CD4-positive, alpha-beta T cell treated with Interleukin-15 for 4 hours (primary cell): ENCODE results near the gene COL3A1.

Source experiments
- DNase-seq: peaks from one replicate; pipeline ENCODE4 v3.0.0-alpha.2; 2020; ENCODE audit warnings: low spot score

The COL3A1 gene

DNA sequence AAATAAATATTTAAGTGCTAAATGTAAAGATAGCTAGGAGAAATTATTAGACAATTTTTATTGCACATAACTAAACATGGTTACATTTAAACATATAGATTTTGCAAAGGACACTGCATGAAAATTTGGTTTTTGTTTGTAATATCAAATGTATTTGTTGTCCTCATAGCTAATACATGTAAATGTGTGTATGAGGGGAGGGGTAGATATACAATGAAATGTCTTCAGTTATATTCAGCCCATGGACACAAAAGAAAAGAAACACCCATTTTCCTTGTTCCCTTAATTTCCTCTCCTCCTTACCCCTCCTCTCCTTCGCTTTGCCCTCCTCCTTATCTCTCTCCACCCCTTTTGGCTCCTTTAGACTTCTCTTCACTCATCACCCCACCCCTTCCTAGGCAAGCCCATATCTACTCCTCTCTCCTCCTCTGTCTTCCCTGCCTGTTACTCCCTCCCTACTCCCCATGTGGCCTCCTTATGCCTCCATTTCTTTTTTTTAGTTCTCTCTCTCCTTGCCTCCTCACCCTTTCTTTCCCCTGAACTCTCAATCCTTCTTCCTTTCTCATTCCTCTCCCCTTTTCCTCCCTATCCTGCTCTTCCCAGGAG is 1.4 kb downstream of the COL3A1 start:
- no peak for DNase-seq

DNA sequence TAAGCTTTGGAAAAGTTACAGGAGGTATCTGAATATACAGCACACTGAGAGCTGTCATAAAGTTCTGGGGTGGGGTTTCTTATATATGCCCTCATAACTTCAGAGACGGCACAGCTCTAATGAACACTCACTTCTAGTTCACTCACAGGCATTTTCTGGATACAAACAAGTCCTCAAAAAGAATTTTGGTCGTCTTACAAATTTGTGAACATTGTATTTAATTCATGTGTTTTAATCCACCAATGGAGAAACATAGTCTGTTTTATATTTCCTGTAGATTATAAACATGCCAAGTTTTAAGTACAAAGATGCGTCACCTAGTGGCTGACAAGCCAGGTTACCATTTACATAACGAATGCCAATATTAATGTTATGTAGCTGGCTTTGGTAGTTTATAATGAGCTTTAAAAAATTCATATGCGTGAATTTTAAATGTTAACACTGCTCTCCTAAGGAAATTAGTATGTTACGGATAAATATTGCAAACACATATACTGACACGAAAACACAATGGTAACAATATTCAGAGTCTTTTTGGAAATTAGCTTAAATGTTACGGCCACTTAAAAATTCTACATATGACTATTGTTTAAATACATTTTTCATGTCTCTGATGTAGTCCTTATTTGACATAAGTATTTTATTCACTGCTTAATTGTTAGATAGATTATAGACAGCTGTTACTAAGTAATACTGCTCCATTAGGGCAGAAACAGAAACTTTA is 2.5 kb downstream of the COL3A1 start:
- no peak for DNase-seq

DNA sequence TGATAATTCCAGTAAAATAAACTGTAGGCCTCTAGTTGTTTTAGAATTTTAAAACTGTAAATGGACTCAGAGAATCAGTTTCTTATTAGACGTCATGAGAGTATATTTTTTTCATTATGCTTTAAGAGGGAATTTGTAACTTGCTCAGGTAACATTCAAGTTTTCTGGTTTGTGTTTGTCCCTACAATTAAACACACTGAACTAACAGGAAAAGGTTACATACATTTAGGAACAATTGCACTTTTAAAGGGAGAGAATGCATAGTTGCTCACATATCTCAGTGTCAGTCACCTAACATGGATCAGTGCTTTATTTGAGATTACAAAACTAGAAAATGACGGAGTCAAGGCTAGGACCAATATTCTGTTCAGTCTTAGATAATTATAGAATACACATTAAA is 3.1 kb downstream of the COL3A1 start:
- no peak for DNase-seq

DNA sequence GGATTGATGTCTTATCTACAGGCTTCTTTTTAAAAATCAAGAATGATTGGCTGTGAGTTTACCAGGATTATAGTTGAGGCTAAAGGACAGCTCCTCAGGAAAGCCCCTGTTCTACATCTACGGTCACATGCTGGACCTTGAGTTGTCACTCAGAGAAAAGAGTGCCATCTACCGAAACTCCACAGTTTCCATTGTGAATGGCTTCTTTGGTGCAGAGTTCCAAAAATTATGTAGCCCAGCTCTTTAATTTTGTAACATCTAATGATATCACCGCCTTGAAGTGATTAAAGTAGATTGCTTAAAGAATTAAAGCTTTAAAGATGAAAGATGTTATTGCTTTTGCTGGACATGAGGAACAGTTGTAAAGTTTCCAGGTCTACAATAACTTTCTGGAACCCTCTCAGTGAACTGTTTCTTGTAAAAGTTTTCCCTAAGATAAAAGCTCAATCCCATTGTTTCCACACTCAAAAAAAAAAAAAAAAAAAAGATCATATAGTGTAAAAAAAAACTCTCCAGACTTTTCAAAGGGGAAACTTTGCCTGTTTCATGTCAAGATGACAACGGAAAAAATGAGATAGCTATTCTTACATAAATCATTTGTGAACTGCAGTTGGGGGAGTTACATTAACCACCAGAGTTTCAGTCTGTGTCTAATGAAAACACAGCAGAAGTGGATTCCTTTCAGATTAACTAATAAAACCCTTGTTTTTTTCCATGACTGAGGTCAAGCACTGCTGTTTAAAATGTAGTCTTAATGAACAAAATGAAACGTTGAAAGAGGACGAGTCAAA is 4.3 kb downstream of the COL3A1 start:
- DNase-seq = no peak

DNA sequence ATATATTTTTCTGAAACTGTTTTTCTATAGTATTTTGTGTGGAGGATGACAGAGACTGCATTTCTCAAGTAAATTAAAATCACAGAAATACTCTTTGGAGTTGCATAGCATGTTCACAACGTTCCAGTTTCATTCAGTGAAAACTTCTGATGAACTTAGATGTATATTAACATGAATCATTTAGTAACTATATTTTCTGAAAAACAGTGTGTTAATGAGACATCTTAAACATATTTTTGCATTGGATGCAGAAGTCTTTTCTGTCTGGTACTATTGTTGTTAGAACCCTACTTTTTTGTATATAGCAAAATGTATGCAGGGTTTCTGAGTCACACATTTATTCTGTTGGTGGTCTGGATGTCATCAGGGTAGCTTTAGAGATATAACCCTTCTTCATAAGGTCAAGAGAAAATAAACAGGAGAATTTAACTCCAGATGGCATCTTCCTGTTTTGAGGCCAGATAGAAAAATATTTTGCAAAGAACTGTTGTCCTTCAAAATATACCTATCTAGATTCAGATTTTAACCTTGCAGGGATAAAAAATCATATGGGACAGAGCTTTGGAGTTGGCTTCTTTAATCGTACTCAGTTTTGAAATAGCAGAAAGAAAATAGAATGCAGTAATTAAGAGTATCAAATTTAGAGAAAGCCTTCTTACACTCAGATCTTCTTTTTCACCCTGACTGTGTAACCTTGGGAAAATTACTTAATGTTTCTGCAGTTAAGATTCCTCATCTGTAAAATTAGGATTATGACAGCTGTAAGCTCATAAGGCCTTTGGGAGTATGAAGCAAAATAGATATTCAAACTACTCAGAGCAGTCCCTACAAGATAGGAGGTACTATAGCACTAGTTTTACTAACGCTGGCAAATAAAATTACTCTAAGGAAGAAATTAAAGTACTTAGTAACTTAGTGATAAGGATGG is 5.3 kb downstream of the COL3A1 start:
- no peak for DNase-seq

DNA sequence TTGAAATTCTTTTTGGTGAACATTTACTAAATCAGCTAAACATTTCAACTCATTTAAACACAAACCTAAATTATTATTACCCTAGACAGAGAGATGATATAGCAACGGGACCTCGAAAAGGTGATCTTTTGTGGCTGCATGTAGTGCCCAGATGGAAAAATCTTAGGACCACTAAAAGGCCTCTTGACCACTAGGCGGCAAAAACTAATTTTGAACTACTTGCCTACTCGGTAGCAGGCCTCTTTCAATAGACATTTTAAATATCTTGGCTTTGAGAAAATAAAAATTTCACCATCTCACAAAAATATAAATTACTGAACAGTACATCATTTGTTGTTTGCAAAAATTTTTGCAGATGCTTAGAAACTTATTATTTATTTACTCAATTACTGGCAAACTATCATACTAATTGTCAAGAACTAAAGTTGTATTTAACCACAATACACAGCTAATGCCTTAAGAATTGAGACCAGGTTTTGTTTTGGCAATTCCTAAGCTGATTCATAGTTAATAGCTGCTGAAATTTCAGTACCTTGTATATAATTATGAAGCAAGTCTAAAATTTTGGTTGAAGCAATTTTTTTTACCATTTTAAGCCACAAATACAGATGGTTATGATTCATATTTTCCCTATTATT is 9.4 kb downstream of the COL3A1 start:
- DNase-seq = no peak

DNA sequence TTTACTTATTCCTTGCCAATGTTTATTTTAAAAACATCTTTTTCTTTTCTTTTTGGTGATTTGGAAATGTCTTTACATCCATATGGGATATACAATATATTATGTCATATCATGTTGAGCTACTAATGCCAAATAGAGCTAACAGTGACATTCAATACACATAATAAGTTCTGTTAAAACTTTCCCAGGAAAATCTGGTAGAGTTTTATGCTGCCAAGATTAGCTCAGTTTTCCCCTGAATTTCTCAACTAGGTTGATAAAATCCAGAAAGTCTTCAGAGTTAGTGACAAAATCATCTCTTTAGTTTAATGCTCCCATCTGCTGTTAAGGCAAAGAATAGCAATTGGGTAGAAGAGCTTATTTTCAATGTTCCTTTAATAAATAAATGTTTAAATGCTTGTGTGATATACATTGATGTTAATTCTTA is 9.9 kb downstream of the COL3A1 start:
- DNase-seq = no peak

DNA sequence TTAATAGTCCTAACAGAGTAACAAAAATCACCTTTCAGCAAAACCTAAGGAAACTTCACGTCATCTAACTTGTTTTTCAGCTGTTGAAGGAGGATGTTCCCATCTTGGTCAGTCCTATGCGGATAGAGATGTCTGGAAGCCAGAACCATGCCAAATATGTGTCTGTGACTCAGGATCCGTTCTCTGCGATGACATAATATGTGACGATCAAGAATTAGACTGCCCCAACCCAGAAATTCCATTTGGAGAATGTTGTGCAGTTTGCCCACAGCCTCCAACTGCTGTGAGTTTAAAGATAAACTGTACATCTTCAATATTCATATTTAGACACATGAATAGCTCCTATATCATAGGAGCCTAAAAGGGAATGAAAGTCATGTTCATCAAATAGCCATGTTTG is 10.5 kb downstream of the COL3A1 start:
- DNase-seq = no peak

DNA sequence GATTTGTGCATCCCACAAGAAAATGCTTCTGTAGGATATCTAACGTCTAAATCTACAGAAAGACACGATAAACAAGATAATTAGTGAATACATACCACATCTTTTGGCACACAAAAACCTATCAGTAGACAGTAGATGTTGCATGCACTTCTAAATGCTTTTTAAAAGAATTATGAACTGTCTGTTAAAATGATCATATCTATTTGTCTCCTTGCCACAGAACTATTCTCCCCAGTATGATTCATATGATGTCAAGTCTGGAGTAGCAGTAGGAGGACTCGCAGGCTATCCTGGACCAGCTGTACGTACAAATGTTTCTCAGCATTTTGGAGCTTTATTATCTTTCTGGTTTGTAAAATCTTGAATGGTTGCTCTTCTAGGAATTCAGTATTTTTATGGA is 12.7 kb downstream of the COL3A1 start:
- no peak for DNase-seq

DNA sequence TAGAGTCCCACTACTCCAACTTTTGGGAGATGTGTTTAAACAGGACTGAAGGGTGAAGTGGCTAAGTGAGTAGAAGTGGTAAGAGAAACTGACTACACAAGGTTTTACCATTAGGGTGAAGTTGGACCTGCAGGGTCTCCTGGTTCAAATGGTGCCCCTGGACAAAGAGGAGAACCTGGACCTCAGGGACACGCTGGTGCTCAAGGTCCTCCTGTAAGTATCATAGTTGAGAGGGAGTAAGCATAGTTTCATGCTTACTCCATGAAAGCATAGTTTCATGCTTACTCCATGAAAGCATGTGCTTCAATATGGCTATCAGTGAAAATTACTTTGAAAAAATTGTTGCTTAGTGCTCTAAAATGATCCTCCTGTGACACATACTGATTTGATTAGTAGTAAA is 19.1 kb downstream of the COL3A1 start:
- DNase-seq = no peak

DNA sequence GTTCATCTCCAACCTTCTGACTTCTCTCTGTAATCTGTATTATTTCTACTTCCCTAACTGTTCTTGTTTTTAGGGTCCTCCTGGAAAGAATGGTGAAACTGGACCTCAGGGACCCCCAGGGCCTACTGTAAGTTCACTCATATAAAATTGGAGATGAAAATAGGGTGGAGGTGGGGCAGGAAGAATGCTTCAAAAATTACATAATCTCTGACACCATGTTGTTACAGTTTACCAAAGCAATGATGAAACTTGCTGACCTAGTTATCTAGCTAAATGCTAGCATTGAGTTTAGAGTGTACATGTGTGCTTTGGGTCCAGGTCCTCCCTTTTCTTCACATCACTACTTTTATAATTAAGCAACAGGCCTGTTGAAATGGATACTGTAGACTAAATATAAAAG is 23.1 kb downstream of the COL3A1 start:
- no peak for DNase-seq

DNA sequence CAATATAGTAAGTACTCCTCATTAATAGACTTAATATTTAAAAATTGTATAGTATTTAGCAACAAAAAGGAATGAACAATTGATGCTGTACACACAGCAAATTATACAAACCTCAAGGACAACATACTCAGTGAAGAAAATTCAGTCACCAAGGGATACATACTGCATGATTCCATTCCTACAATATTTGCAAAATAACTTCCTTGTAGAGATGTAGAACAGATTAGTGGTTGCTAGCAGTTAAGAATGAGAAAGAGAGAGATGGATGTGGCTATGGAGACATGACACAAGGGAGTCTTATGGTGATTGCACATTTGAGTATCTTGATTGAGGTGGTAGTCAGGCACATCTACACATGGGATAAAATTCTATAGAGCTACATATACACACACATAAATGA is 26.0 kb downstream of the COL3A1 start:
- DNase-seq = no peak

DNA sequence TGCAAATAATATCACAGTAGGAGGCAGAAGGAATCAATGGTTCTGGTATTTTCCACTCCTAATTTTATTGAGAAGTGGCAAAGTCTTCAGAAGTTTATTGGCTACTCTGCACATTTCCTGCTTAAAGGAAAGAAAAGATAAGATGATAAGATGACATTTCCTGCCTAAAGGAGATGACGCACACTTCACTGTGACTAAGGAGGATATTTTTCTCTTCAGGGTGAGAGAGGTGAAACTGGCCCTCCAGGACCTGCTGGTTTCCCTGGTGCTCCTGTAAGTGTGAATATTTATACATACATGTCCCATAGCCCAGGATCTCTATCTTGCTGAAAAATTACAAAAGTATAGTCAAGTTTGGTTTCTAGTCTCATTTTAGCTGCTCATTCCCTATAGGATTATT is 27.9 kb downstream of the COL3A1 start:
- DNase-seq = no peak

DNA sequence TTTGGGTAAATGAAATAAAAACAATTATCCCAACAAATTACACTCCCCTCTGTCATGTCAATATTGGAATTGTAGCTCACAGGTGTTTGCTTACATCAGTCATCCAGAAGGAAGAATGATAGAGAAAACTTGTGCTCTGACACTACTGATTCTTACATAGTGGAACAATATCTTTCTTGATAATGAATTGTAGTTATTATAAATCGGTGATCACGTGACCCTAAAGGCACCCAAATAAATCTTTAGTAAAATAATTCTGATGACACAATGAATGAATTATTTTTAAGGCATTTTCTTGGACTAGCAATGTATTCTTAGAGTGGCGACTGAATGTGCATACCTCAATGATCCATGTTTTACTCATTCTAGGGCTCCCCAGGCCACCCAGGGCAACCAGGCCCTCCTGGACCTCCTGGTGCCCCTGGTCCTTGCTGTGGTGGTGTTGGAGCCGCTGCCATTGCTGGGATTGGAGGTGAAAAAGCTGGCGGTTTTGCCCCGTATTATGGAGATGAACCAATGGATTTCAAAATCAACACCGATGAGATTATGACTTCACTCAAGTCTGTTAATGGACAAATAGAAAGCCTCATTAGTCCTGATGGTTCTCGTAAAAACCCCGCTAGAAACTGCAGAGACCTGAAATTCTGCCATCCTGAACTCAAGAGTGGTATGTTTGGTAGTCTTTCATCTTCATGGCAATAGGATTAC is 34.5 kb downstream of the COL3A1 start:
- DNase-seq = no peak

DNA sequence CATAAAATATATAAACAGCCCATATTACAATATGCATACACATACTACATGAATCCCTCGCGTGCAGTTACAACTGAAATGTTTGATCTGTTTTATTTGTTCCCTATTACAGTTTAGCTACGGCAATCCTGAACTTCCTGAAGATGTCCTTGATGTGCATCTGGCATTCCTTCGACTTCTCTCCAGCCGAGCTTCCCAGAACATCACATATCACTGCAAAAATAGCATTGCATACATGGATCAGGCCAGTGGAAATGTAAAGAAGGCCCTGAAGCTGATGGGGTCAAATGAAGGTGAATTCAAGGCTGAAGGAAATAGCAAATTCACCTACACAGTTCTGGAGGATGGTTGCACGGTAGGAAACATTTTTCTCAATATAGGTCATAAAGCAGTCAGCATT is 36.4 kb downstream of the COL3A1 start:
- no peak for DNase-seq

DNA sequence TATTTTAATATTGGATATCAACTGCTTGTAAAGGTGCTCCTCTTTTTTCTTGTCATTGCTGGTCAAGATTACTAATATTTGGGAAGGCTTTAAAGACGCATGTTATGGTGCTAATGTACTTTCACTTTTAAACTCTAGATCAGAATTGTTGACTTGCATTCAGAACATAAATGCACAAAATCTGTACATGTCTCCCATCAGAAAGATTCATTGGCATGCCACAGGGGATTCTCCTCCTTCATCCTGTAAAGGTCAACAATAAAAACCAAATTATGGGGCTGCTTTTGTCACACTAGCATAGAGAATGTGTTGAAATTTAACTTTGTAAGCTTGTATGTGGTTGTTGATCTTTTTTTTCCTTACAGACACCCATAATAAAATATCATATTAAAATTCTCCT is 38.2 kb downstream of the COL3A1 start:
- DNase-seq = no peak

DNA sequence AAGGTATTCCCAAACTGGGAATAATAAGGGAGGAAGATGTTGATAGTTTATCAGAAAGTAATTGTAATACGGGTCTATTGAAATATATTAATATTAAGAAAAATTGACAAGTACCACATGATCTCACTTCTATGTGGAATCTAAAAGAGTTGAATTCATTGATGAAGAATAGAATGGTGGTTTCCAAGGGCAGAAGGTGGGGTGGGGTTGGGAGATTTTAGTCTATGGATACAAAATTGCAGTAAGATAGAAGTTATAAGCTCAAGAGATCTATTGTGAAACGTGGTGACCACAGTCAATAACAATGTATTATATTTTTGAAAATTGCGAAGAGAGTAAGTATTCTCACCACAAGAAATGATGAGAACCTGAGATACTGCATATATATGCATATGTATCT is 38.9 kb downstream of the COL3A1 start:
- DNase-seq = no peak

DNA sequence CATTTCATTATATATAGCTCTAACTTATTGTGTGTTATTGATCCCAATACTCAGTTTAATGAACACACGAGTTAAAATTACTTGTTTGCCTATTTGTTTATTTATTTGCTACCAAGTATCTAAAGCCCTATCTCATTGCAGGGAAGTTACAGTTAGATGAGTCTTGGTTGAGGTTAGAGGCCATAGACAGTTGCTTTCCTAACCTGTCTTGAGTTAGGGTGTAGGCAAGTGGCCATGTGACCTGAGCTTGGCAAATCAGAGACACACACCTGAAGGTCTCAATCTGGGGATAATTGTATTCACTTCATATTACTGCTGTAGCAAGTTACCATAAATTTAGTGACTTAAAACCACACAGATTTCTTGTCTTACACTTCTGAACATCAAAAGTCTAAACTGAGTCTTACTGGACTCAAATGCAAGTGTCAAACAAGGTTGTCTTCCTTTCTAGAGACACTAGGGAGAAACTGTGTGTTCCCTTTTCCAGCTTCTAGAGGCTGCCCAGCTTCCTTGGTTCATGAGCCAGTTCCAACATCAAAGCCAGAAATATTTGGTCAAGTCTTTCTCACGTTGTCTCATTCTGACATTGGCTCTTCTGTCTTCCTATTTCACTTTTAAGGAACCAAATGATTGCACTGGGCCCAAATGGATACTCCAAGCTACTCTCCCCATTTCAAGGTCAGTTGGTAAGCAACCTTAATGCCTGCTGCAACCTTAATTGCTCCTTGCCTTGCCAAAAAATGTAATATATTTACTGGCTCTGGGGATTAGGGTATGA is 39.7 kb downstream of the COL3A1 start:
- DNase-seq = no peak

DNA sequence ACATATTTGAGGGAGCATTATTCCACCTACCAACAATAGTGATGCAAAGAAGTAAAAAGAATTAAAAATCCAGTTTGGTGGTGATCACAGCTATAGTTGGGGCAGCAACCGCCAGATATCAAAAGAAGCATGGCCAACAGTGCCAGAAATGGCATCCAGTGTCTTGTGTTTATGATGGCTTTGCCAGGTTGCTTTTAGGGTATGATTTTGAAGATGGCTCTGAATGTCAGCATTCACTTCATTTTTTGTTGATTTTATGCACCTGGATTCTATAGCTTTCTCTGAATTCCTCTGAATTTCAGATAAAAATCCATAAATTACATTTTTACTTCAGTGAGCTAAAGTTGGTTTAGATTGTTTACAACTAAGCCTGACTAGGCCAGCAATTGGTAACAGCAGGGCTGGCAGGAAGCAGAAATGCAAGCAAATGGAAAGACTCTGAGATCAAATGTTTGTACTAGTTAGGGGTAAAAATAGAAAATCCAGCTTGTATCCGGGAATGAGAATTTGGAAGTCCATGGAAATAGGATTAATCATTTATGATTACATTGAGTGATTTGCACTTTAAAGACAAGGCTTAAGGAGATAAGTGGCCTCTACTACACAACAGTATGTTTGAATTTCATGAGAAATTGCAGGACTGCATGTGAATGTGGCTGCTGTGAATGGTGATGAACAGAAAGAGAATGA is 40.4 kb downstream of the COL3A1 start:
- no peak for DNase-seq

DNA sequence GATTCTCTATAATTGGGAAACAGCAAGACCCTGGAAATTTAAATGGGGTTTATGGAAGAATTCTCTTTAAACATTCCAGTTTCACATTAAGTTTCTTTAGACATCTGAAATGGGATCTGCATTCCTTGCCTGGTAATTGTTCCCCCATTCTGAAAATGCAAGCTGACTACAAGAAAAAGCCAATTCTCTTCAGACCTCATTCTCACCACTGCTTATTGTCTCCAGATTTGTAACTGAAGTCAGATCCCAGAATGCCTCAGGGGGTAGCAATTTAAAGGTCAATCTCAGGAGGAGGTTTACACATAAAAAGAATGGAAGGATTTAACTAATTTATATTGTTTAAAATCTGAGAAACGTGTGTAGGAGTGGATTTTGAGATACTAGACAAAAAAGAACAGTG is 41.2 kb downstream of the COL3A1 start:
- no peak for DNase-seq
